ENCODE data around the gene AGGF1.
"Not testable (repeated sequence)": the region's sequence is repeated elsewhere in the genome, so short reads cannot be mapped to it uniquely, and the experiment has no call there.

AGGF1 gene

GRCh38 chr5:76983468-76983867, 46.7 kb upstream of the AGGF1 start:
- H3K27me3 ChIP-seq (ENCODE audit: insufficient read depth, low read length) = no peaks in the 10 kb centered on the region
- TF ChIP-seq EZH2 (IDR thresholded peaks at IDR 0.05; ENCODE audit: borderline replicate concordance, low read length) (no peak), CTCF (IDR thresholded peaks at IDR 0.05; ENCODE audit: low read length) (no peak)
- no peaks in the 10 kb centered on the region for H3K4me1 ChIP-seq (ENCODE audit: insufficient read depth, low read length, severe bottlenecking)
- H4K20me1 ChIP-seq (ENCODE audit: insufficient read depth, low read length) = no peaks in the 10 kb centered on the region
- no peak overlapping the region for H2AFZ ChIP-seq (ENCODE audit: low read length)
- no peak overlapping the region for H3K27ac ChIP-seq (ENCODE audit: low read depth, low read length, poor library complexity, severe bottlenecking)
- H3K4me2 ChIP-seq (ENCODE audit: low read length) = no peak overlapping the region
- no peak overlapping the region for H3K9ac ChIP-seq (ENCODE audit: low read length)
- H3F3A ChIP-seq (ENCODE audit: insufficient read depth, low read length) = no peaks in the 10 kb centered on the region
- H3K9me3 ChIP-seq (ENCODE audit: low read length) = no peaks in the 10 kb centered on the region
- no peak overlapping the region for H3K4me3 ChIP-seq (ENCODE audit: low read depth, low read length, poor library complexity, severe bottlenecking)
- H3K36me3 ChIP-seq (ENCODE audit: insufficient read depth, low read length) = peaks cover 28% of the 10 kb centered on the region
- H3K79me2 ChIP-seq (ENCODE audit: insufficient read depth, low read length) = no peaks in the 10 kb centered on the region
- no peaks in the 10 kb centered on the region for H3K9me2 ChIP-seq (ENCODE audit: low read depth, low read length)

- Histone ChIP-seq H3K27me3 (ENCODE audit: insufficient read depth, low read length) (no peaks in the 10 kb centered on the region), H4K20me1 (ENCODE audit: insufficient read depth, low read length) (no peaks in the 10 kb centered on the region), H3K4me3 (ENCODE audit: low read depth, low read length, poor library complexity, severe bottlenecking) (no peak overlapping the region), H3K27ac (ENCODE audit: low read depth, low read length, poor library complexity, severe bottlenecking) (no peak overlapping the region), H3F3A (ENCODE audit: insufficient read depth, low read length) (no peaks in the 10 kb centered on the region), H3K9me2 (ENCODE audit: low read depth, low read length) (no peaks in the 10 kb centered on the region), H3K79me2 (ENCODE audit: insufficient read depth, low read length) (no peaks in the 10 kb centered on the region), H3K9ac (ENCODE audit: low read length) (no peak overlapping the region), H2AFZ (ENCODE audit: low read length) (no peak overlapping the region), H3K4me2 (ENCODE audit: low read length) (no peak overlapping the region), H3K9me3 (ENCODE audit: low read length) (no peaks in the 10 kb centered on the region), H3K36me3 (ENCODE audit: insufficient read depth, low read length) (peaks cover 8% of the 10 kb centered on the region), H3K4me1 (ENCODE audit: insufficient read depth, low read length, severe bottlenecking) (no peaks in the 10 kb centered on the region)
- TF ChIP-seq EZH2 (IDR thresholded peaks at IDR 0.05; ENCODE audit: borderline replicate concordance, low read length) = no peak
- no peak for TF ChIP-seq CTCF (IDR thresholded peaks at IDR 0.05; ENCODE audit: low read length)
These were observed 43.2 kb upstream of the AGGF1 start for GRCh38 chr5:76986825-76987526.

- H3K4me3 ChIP-seq (ENCODE audit: low read depth, low read length, poor library complexity, severe bottlenecking) = no peak overlapping the region
- TF ChIP-seq CTCF (IDR thresholded peaks at IDR 0.05; ENCODE audit: low read length) = no peak
- no peak for TF ChIP-seq EZH2 (IDR thresholded peaks at IDR 0.05; ENCODE audit: borderline replicate concordance, low read length)
- H3K79me2 ChIP-seq (ENCODE audit: insufficient read depth, low read length) = no peaks in the 10 kb centered on the region
- H3K36me3 ChIP-seq (ENCODE audit: insufficient read depth, low read length) = peaks cover 12% of the 10 kb centered on the region
- H3K9me3 ChIP-seq (ENCODE audit: low read length) = no peaks in the 10 kb centered on the region
- no peaks in the 10 kb centered on the region for H3K4me1 ChIP-seq (ENCODE audit: insufficient read depth, low read length, severe bottlenecking)
- no peak overlapping the region for H3K9ac ChIP-seq (ENCODE audit: low read length)
- H3K27ac ChIP-seq (ENCODE audit: low read depth, low read length, poor library complexity, severe bottlenecking) = no peak overlapping the region
- no peak overlapping the region for H3K4me2 ChIP-seq (ENCODE audit: low read length)
- no peaks in the 10 kb centered on the region for H3F3A ChIP-seq (ENCODE audit: insufficient read depth, low read length)
- H4K20me1 ChIP-seq (ENCODE audit: insufficient read depth, low read length) = no peaks in the 10 kb centered on the region
- no peak overlapping the region for H2AFZ ChIP-seq (ENCODE audit: low read length)
- no peaks in the 10 kb centered on the region for H3K27me3 ChIP-seq (ENCODE audit: insufficient read depth, low read length)
- no peaks in the 10 kb centered on the region for H3K9me2 ChIP-seq (ENCODE audit: low read depth, low read length)
These were observed 39.2 kb upstream of the AGGF1 start for GRCh38 chr5:76990899-76991459.

GRCh38 chr5:76993436-76993835, 36.8 kb upstream of the AGGF1 start:
- H4K20me1 ChIP-seq (ENCODE audit: insufficient read depth, low read length); H2AFZ ChIP-seq (ENCODE audit: low read length); H3K4me1 ChIP-seq (ENCODE audit: insufficient read depth, low read length, severe bottlenecking); H3K27ac ChIP-seq (ENCODE audit: low read depth, low read length, poor library complexity, severe bottlenecking); H3K79me2 ChIP-seq (ENCODE audit: insufficient read depth, low read length); H3K4me2 ChIP-seq (ENCODE audit: low read length); H3F3A ChIP-seq (ENCODE audit: insufficient read depth, low read length); H3K27me3 ChIP-seq (ENCODE audit: insufficient read depth, low read length); H3K9me2 ChIP-seq (ENCODE audit: low read depth, low read length); H3K9me3 ChIP-seq (ENCODE audit: low read length); H3K9ac ChIP-seq (ENCODE audit: low read length); H3K4me3 ChIP-seq (ENCODE audit: low read depth, low read length, poor library complexity, severe bottlenecking): not testable (repeated sequence)
- H3K36me3 ChIP-seq (ENCODE audit: insufficient read depth, low read length) = peaks cover 18% of the 10 kb centered on the region

Data from OCI-LY1 (cell line).